GM19351 (cell line): ENCODE data around the gene SERINC5.

Source experiments
- ATAC-seq: cut with Tn5 transposase; IDR thresholded peaks from one replicate; pipeline ENCODE4 v1.9.1; 2021; ENCODE audit warnings: mild to moderate bottlenecking, moderate library complexity; ENCODE audit not compliant: unreplicated experiment

Gene SERINC5

DNA sequence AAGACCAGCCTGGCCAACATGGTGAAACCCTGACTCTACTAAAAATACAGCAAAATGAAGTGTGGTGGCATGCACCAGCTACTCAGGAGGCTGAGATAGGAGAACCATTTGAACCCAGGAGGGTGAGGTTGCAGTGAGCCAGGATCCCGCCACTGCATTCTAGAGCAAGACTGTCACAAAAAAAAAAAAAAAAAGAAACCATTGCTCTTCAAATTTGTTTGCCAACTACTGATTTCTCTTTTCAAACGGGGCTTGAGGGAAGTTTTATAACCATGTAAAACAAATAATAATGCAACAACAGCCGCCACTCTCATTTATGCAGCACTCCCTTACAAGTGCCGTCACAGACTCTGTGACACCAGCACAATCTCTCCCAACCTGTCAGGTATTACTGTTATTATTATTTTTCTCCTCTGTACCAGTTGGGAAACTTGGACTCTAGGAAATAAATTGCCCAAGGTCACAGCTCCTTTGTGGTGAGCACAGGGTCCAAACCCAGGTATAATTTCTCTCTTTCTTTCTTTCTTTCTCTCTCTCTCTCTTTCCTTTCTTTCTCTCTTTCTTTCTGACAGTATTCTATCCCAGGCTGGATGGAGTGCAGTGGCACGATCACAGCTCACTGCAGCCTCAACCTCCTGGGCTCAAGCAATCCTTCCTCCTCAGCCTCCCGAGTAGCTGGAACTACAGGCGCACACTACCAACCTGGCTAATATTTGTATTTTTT, 25.4 kb downstream of the SERINC5 start:
- no peak for ATAC-seq

DNA sequence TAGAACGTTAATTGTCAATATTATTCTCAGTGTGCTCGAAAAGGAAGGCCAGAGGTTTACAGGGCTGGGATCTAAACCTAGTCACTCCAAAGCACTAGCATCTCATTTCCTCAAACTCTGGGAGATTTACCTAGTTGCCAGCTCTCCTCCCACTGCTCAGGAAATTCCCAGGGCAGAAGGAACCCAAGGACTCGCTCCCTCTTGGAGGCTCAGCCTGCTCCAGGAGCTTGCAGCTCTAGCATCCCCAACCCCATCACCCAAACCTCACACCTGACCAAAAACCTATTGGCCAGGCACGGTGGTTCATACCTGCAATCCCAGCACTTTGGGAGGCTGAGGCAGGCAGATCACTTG, 26.0 kb downstream of the SERINC5 start:
- ATAC-seq = no peak

DNA sequence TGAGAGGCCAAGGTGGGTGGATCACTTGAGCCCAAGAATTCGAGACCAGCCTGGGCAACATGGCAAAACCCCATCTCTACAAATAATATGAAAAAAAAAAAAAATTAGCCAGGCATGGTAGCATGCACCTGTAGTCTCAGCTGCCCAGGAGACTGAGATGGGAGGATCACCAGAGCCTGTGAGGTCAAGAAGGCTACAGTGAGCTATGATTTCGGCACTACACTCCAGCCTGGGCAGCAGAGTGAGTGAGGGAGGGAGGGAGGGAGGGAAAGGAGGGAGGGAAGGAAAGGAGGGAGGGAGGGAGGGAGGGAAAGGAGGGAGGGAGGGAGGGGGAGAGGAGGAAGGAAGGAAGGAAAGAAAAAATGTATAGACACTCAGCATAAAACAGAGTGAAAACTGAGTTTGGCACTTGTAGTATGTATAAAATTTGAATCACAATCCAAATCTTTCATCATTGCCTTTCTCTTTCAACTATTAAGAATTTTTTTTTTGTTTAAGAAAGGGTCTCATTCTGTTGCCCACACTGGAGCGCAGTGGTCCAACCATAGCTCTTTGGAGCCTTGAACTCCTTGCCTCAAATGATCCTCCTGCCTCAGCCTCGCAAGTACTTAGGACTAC, 27.8 kb downstream of the SERINC5 start:
- no peak for ATAC-seq

DNA sequence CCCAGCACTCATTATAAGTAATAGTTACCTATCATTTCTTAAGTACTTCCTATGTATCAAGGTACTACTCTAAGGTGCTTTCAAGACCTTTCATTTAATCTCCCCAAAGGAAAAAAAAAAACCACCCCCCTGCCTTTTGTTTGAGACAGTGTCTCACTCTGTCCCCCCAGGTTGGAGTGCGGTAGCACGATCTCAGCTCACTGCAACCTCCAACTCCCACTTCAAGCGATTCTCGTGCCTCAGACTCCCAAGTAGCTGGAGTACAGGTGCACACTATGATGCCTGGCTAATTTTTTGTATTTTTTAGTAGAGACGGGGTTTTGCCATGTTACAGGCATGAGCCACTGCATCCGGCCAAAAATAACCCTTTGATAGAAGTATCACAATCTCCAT, 29.9 kb downstream of the SERINC5 start:
- no peak for ATAC-seq

DNA sequence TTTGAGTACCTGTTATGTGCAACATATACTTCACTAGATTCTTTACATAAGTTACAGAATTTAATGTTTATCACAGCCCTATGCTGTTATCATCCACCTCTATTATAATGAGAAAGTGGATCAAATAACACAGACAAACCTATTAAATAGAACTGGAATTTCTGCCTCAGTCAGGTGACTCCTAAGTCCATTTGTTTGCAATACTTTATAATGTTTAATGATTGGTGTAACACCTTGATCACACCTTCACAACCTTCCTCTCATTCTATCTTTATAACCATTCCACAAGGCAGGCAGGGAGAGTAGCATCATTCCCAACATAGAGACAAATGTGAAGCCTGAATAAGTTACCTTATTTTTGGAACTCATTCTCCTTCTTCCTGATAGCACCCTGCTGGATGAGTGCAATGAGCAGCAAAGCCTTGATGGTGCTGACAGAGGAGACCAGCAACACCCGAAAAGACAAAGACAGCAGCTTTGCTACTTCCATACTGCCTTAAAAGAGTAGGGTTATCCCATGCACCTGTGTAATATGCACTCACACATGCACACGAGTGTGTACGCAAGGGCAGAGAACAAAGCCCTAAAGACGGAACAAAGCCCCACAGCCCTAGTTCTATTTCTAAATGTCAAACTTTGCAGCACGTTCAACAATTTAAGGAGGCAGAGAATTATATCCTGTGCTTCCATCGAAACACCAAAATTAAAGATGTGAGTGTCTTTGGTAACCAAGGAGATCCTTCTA, 30.5 kb downstream of the SERINC5 start:
- no peak for ATAC-seq

DNA sequence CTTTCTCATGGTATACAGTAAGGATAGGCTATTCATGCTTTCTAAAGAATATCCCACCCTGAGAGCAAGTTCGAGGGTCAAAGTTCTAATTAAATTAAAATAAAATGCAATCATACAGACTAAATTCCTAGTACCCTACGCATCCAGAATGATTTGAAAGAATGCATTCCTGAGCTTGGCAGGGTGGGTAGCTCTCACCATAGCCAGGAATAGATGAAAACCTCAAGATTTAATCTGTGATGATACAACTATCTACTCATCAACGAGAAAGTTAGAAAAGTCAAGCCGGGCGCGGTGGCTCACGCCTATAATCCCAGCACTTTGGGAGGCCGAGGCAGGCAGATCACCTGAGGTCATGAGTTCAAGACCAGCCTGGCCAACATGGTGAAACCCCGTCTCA, 32.3 kb downstream of the SERINC5 start:
- ATAC-seq = no peak

DNA sequence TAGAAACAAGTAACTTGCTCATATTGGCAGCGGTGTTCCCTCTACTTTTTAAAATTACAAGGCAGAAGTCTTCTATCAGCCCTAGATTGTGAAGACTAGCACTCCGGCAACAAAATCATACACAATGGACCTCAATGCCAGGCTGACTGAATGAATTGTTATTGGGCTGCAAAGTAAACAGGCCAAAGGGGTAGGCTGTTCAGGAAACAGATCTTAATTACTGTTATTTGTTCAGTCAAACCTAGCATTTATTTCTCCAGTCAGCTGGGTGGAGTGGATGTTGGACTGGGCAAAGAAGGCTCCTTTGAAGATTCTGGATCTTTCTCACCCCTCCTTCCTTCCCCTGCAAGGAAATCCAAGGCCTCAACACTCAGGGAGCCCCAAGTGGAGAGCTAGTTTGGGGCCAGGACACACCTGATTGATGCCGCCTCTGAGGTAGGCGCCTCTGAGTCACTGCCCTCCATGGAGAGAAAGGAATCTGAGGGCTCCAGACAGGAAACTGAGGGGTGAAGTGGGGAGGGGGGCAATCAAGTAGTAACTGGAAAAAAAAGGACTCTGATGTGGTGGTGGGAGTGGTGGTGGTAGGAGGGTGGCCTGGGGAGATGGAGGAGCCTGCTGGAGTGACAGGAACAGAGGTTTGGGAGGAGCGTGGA, 35.5 kb downstream of the SERINC5 start:
- no peak for ATAC-seq

DNA sequence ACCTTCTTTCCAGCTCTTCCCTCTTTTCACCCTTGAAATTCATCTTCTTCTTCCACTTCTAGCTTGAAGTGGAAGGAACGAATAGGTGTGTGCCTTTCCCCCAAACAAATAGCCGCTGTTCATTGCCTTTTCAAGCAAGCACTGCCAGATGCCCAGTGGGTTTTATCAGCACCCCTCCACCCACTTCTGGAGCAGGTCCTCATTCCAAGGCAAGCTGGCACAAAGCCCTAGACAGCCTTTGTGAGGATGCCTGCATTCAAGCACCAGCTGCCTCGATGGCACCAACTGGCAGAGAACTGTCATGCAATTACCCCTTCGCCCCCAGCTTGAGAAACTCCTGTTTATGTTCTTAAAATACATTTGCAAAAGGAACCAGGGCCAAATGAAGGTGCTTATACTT, 36.5 kb downstream of the SERINC5 start:
- no peak for ATAC-seq

DNA sequence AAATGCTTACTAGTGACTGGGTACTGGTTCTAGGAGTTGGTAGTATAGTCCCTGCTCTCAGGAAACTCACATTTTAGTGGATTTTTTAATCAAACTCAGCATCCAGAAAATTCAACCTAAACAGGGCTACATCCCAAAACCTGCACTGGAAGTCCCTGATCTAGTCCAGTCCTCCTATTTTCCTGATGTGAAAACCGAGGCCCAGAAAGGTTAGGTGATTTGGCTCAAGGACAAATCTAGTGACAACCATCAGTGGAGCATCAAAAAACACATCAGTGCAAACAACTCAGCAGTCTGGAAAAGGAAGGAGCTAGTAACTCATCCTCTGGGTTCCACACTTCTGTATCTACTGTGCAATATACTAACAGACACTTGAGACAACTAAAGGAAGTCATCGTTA, 38.2 kb downstream of the SERINC5 start:
- ATAC-seq = no peak

DNA sequence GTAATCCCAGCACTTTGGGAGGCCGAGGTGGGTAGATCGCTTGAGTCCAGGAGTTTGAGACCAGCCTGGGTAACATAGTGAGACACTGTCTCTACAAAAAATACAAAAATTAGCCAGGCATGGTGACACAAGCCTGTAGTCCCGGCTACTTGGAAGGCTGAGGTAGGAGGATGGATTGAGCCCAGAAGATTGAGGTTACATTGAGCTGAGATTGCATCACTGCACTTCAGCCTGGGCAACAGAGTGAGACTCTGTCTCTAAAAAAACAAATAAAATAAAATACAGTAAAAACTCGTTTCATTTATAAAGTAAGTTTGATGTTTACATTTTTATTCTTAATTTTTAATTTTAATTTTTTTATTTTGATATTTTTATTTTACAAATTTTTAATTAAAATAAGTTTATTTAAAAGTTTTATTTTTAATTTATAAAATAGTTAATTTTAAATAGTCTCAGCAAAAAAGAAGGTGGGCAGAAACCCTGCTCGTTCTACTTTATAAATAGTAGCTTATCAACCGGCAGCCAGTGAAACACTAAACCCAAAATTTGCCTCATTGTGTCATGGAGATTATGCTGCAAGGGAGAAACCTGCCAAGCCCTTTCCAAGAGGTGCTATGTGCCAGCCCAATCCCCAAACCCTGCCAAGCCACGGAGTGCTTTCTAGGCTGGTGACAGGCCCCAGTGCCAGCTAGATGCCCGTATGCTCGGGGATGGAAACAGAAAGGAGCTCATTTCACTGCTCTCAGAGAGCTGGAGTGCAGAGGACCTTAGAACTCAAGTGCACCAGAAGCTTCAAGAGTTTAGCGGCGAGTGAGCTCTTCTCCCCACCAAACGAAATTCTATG, 38.9 kb downstream of the SERINC5 start:
- ATAC-seq = no peak

DNA sequence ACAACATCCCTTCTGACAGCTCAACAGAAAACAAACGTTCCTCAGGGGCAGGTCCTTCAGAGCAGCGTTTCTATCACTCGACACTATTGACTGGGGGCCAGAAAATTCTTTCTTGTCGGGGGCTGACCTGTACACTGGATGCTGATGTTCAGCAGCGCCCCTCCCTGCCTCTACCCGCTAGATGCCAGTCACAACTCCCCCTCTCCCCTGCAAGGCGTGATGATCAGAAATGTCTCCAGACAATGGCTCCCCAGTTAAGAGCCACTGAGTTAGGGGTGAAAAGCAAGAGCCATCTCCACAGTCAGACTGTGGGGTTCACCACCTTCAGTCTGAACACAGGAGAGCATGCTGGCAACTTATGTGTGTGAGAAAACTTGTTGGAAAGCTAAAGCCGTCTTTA, 39.8 kb downstream of the SERINC5 start:
- no peak for ATAC-seq

DNA sequence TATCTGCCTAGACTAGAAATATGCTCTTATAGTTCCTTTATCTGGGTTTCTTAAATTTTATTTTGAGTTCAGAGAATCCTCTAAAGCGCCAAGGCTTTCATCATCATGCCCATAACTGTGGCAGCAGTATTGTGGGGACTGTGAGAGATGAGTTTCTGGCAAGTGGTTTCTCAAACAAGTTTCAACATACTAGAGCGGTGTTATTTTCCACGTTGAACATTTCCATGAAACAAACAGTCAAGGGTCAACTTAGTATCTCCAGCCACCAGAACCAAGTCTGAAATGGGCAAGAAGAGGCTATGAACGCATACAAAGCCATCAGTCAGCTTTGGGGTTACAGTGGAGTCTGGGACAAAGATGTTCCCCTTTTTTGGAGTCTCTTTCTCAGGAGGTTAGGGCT, 40.3 kb downstream of the SERINC5 start:
- no peak for ATAC-seq

DNA sequence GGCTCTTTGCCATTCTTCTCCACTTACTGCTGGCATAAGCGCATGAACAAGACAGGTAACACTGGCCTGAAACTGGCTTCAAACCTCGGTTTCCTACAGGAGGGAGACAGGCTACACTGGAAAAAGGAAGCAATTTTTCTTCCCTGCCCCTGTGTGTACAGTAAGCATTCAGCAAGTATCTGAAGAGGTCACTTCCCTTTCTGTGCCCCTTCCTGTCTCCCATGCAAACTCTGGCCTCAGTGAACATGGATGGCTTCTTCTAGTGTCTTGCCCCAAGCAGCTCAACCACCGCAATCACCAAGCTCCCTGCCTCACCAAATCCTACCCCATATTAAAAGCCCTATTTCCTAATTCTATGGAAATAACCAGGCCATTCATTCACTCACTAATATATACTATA, 42.4 kb downstream of the SERINC5 start:
- ATAC-seq = no peak

DNA sequence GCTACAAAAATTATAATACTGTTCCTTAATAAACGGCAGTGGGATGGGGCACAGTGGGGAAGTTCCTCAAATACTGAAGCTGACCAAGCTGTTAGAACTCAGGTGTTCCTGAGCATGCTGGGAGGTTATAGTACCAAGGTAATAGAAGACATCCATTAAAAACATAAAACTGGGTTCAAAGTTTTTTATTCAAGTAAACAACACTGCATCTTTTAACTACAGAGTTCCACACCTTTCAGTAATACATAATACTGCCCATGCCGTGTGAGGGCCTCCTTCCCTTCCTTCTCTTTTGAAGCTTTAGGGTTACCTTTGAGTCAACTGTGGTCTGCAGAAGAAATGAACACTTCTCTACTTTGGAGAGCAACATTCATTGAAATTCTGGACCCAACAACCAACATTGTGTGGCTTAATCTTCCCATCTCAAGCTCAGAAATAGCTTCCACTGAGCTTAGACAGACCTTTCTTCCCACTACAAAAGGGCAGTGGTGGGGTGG, 43.6 kb downstream of the SERINC5 start:
- no peak for ATAC-seq

DNA sequence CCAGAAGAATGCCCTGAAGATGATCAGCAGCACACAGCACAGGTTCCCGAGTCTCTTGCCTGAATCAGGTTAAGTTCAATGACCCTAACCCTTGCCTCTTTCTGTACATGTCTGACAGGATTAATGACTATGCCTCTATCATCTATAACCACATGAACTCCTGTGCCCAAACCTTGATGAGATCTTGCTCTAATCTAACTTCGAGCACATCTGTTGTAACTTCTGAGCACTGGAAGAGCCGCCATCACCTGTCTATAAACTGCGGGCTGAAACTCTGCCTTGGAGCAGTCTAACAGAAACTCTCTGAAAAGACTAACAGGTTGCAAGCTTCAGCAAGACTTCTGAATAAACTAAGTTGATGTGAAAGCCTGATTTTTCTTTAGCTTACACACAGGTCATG, 44.5 kb downstream of the SERINC5 start:
- ATAC-seq = no peak

DNA sequence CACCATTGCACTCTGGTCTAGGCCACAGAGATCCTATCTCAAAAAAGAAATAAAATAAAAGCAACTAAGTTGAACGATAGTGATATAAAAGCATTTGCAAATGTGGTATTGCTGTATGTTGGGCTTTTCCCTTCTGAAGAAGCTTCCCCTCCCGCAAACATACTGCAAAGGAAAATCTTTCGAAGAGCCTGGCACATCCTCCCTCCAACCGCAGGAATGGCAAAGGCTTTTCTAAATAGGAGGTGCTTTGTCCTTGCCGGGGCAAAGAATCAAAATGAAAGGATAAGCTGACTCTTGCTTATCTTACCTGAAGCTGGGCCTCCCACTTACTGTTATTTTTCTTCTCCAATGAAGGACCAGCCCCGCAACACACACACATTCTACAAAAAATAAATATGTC, 45.8 kb downstream of the SERINC5 start:
- no peak for ATAC-seq

DNA sequence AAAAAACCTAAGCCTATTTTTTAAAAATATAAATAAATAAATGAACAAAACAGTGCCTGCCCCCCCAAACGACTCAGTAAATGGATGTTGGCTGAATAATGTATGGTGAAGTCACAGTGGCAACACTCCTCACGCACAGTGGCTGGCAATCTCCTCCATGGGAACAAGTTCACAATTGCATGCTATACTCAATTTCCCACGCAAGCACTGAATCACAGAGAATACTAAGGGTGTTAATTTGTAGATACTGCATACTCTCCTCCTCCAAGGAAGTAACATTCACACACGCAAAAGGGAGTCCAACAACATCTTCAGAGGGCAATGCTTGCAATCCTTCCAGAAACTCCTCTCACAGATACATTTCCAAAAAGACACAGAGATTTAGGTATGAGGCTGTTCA, 47.5 kb downstream of the SERINC5 start:
- ATAC-seq = no peak

DNA sequence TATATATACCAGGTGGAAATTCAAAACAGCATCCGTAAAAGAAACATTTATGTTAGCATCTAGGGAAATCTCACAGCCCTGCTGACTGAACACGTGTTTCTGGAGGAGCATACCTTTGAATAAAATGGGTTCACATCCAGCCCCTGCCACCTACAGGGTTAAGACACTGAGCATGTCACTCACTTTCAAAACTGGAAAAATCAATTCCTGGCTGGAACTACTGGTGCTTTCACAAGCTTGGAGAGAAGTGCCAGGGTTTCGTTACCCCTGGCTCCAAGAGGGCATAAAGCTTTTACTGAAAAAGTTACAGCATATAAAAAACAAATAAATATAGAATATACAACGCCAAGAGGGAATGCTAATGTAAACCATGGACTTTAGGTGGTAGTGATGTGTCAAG, 48.0 kb downstream of the SERINC5 start:
- ATAC-seq = no peak

DNA sequence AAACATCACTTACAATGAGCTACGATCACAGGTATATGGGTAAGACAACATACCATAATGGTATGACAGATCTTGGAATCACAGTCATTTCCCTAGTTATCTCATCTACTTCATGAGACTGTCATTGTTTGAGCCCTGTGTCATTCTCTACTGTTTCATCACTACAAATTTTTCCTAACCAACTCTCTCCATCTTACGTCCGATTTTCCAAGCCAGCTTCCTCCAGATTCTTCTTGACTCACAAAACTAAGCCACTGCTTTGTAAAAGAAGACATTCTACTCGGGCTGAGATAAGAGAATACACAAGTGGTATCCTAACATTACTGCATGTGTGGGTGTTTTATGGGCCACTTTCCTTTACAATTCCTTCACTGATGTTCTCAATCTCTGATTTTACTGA, 49.6 kb downstream of the SERINC5 start:
- ATAC-seq = no peak

DNA sequence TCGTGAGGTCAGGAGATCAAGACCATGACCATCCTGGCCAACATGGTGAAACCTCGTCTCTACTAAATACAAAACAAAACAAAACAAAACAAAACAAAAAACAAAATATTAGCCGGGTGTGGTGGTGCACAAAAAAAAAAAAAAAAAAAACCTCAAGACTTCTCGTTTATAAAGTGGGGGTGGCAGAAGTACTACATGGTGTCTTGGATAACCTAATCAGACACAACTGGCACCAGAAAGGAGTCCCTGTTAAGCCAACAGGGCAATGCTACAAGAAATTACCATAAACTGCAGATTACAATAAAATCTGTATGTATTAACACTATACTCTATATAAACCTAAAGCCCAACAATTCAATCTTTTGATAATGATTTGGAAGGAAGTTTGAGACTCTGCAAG, 50.0 kb downstream of the SERINC5 start:
- ATAC-seq = no peak
